CD4-positive, alpha-beta memory T cell (primary cell): Measurements from ENCODE around the gene OR2A7. TPM values are rescaled to one million over a fixed set of nuclear protein-coding genes. Genes with fewer than 3 reads are reported as not detected.
"Not testable (repeated sequence)": the region's sequence is repeated elsewhere in the genome, so short reads cannot be mapped to it uniquely, and the experiment has no call there.

Experiments
- CTCF ChIA-PET: fragments of 350-600 bp; sonication (Branson Sonifier 250); formaldehyde crosslinking; loops from one replicate; lab custom pipeline; 2021; ENCODE audit warnings: inconsistent platforms; ENCODE audit not compliant: partially characterized antibody; lab: Charles Lee
- POLR2A ChIA-PET: fragments of 350-600 bp; sonication (Branson Sonifier 250); formaldehyde crosslinking; loops from one replicate; lab custom pipeline; 2021; ENCODE audit not compliant: partially characterized antibody; lab: Charles Lee
- DNase-seq, 5 donors: peaks; one replicate each; pipeline versions ENCODE4 v3.0.0 to v3.0.0-alpha.2; 2020 to 2022; ENCODE audit warnings: mixed read lengths in 1 of 5
- H3K27ac ChIP-seq: one replicate; pipeline ENCODE4 v1.7.0; 2013; ENCODE audit warnings: low read depth, low read length
- H3K27me3 ChIP-seq: 2 replicates; pipeline ENCODE4 v1.7.0; 2013; ENCODE audit warnings: mild to moderate bottlenecking, low read length, moderate library complexity; ENCODE audit not compliant: insufficient read depth
- H3K36me3 ChIP-seq: 2 replicates; pipeline ENCODE4 v1.7.0; 2013; ENCODE audit warnings: mild to moderate bottlenecking, low read length, moderate library complexity; ENCODE audit not compliant: insufficient read depth
- H3K4me1 ChIP-seq: 2 replicates; pipeline ENCODE4 v1.7.0; 2013; ENCODE audit warnings: mild to moderate bottlenecking, low read length, moderate library complexity; ENCODE audit not compliant: insufficient read depth
- H3K4me3 ChIP-seq, 2 donors: one replicate each; pipeline ENCODE4 v1.7.0; 2013; ENCODE audit warnings: low read length in 2 of 2, mild to moderate bottlenecking in 1 of 2
- H3K9me3 ChIP-seq, 2 donors: one replicate each; pipeline ENCODE4 v1.7.0; 2013; ENCODE audit warnings: low read length in 2 of 2, control low read depth in 1 of 2; ENCODE audit not compliant: control insufficient read depth in 1 of 2
- H3K27ac Mint-ChIP-seq, 7 donors: one replicate each; pipeline ENCODE4 v1.8.0; 2020 to 2021; ENCODE audit warnings: mixed read lengths in 7 of 7, mild to moderate bottlenecking in 6 of 7, inconsistent platforms in 3 of 7, moderate library complexity in 3 of 7
- H3K27me3 Mint-ChIP-seq, 2 donors: one replicate each; pipeline ENCODE4 v1.8.0; 2020 to 2021; ENCODE audit warnings: mixed read lengths in 2 of 2
- H3K36me3 Mint-ChIP-seq, 2 donors: one replicate each; pipeline ENCODE4 v1.8.0; 2020 to 2021; ENCODE audit warnings: mixed read lengths in 2 of 2, inconsistent platforms in 1 of 2, mild to moderate bottlenecking in 1 of 2
- H3K4me1 Mint-ChIP-seq, 4 donors: one replicate each; pipeline ENCODE4 v1.8.0; 2020 to 2021; ENCODE audit warnings: mixed read lengths in 4 of 4, mild to moderate bottlenecking in 1 of 4
- H3K4me3 Mint-ChIP-seq, 8 donors: one replicate each; pipeline ENCODE4 v1.8.0; 2020 to 2021; ENCODE audit warnings: mixed read lengths in 8 of 8, mild to moderate bottlenecking in 7 of 8, moderate library complexity in 6 of 8, inconsistent platforms in 3 of 8
- H3K9me3 Mint-ChIP-seq, 8 donors: one replicate each; pipeline ENCODE4 v1.8.0; 2020 to 2021; ENCODE audit warnings: mixed read lengths in 8 of 8, mild to moderate bottlenecking in 5 of 8, inconsistent platforms in 3 of 8, moderate library complexity in 1 of 8
- intact Hi-C: fragments of 100-400 bp; cut with micrococcal nuclease; formaldehyde crosslinking; loops from one replicate; pipeline ENCODE4 v1.15.1; 2023
- polyA plus RNA-seq, 2 donors: library from polyadenylated mRNA; unstranded; fragments of 300-500 nt; fragmentation: Illumina TruSeq; gene quantifications; one replicate each; pipeline ENCODE4 v1.2.3, GENCODE V29; 2021
- total RNA-seq, 2 experiments: library from RNA; stranded (reverse); gene quantifications; one replicate each; pipeline ENCODE4 v1.2.3, GENCODE V29; 2021

Gene OR2A7
- total and polyA plus RNA-seq, 4 experiments from 2014 or later = 0.76 to 4.0 (median 3.9) TPM; not detected in 1

DNA sequence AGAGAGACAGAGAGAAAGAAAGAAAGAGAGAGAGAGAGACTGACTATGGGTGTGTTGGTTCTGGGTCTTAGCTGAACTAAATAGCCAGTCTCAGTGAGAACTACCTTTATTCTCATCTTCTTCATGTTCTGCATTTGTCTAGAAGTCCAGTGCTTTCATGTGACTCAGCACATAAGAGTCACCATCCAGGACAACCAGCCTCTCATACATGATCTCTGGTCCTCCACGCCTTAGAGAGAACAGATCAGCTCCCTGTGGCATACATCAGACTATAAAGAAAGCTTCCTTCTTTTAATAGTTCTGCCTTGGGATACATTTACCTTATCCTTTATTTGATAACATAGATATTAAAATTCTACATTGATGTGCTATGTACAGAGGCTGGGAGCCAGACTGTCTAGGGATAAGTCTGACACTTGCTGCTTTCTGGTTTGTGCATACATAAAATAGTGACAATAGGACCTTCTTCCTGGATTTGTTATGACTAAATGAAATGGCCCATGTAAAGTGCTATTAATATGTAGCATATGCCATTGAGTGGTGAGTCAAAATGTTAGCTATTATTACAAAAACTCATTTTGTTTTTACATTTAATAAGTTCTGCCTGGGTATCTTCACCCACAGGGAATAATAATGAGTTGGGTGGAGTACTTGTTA is 16.8 kb downstream of the OR2A7 start:
- H3K4me3 Mint-ChIP-seq, H3K9me3 ChIP-seq, DNase-seq, POLR2A ChIA-PET, H3K27ac ChIP-seq, intact Hi-C loops, H3K36me3 ChIP-seq, H3K27me3 Mint-ChIP-seq, H3K4me3 ChIP-seq, H3K4me1 ChIP-seq, H3K4me1 Mint-ChIP-seq, H3K36me3 Mint-ChIP-seq, H3K9me3 Mint-ChIP-seq, H3K27ac Mint-ChIP-seq, H3K27me3 ChIP-seq: not testable (repeated sequence)
- CTCF ChIA-PET = interaction anchor here (0.6 kb wide), 1 partner anchor 849 kb away, joined by 3 read pairs; no protein-coding TSS in a partner anchor

DNA sequence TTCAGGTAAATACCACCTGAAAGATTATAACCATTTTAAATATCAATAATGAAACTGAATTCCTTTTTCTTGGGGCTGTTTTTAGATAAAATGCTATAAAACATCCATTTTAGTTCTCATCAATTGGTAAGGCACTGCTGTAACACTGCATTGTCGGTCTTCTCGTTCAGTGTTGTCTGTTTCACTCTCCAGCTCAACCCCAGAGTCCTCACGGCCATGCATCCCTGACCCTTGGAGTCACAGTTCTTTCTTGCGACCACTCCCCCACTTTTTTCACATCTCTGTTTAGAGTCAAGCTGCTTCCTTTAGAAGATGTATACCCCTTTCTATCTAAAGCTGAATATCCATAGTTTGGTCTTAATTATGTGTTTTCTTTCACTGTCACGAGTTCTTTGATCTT is 17.6 kb downstream of the OR2A7 start:
- H3K4me1 ChIP-seq, H3K9me3 ChIP-seq, H3K4me3 Mint-ChIP-seq, H3K36me3 Mint-ChIP-seq, DNase-seq, intact Hi-C loops, H3K27me3 ChIP-seq, H3K4me1 Mint-ChIP-seq, H3K36me3 ChIP-seq, H3K27ac Mint-ChIP-seq, H3K27me3 Mint-ChIP-seq, H3K9me3 Mint-ChIP-seq, POLR2A ChIA-PET, H3K4me3 ChIP-seq, H3K27ac ChIP-seq: not testable (repeated sequence)
- CTCF ChIA-PET = interaction anchor here (0.6 kb wide), 1 partner anchor 849 kb away, joined by 3 read pairs; no protein-coding TSS in a partner anchor

DNA sequence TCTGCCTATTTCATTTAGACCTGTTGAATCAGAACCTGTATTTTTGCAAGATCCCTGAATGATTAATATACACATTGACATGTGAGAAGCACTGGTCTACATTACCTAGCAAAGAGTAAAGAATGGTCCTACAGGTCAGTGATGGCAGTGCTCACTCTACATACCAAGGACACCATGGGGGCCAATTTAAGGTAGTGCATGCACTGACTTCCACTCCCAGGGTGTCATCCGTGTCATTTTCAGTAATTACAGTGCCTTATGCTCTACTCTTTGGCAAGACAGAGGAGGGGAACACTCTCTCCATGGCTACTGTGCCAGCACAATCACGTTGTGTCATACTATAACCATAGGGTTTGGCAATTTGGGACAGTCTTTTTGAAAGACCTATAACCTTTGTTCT is 19.2 kb downstream of the OR2A7 start:
- H3K4me3 Mint-ChIP-seq, intact Hi-C loops, H3K36me3 Mint-ChIP-seq, H3K4me3 ChIP-seq, H3K4me1 Mint-ChIP-seq, H3K27me3 Mint-ChIP-seq, H3K4me1 ChIP-seq, POLR2A ChIA-PET, H3K27me3 ChIP-seq, CTCF ChIA-PET, H3K27ac ChIP-seq, H3K27ac Mint-ChIP-seq, DNase-seq, H3K9me3 ChIP-seq, H3K36me3 ChIP-seq, H3K9me3 Mint-ChIP-seq: not testable (repeated sequence)

DNA sequence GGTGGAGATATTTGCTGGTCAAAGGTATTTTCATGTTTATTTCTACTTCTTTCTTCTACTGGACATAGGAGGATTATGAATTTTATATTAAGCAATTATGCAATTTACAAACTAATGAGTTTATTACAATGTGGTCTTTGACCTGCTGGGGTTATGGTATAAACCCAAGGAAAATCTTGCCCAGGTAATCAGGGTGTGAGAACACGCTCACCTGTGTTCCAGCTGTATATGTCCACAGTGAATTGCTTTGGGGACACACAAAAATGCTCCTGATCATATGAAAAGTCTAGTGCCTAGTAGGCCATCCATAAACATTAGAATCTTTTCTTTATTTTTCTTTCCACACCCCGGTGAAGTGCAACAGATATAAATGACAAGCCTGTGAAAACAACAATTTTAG is 25.2 kb downstream of the OR2A7 start, which contains the start of gene OR2A42:
OR2A42 (minus strand) TSS at position 241 of the 400 bp plus-strand sequence. CDS start 6,762 bp downstream, outside the sequence.
- CTCF ChIA-PET, H3K27ac Mint-ChIP-seq, POLR2A ChIA-PET, H3K27ac ChIP-seq, H3K36me3 Mint-ChIP-seq, DNase-seq, H3K4me1 ChIP-seq, H3K9me3 Mint-ChIP-seq, intact Hi-C loops, H3K27me3 Mint-ChIP-seq, H3K4me3 ChIP-seq, H3K27me3 ChIP-seq, H3K36me3 ChIP-seq, H3K4me3 Mint-ChIP-seq, H3K4me1 Mint-ChIP-seq, H3K9me3 ChIP-seq: not testable (repeated sequence)

DNA sequence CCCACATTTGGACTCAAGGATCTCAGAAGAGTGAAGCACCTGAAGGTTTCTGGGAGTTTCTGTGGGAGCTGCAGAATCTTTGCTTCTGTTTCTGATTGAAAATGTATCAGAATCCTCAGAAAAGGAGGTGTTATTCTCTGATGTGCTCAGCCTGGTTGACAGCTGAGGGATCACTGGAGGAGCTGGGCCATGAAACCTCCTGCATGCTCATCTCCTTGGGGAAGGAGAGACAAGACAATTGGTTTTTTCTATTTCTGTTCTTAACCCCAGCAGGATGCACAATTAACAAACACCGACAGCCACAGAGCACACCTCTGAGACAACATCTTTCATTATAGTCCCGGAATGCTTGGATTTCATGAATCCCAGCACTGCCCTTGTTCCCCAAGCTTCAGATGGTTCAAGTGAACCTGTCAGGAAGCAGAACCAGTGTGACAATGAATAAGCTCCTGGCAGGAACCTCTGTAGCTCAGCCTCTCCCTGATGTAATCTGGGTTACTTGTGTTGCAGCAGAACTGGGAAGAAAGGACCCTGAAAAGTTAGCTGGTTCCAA is 26.0 kb downstream of the OR2A7 start:
- H3K4me1 Mint-ChIP-seq, H3K9me3 ChIP-seq, H3K27me3 Mint-ChIP-seq, POLR2A ChIA-PET, H3K36me3 ChIP-seq, H3K4me3 Mint-ChIP-seq, H3K36me3 Mint-ChIP-seq, H3K27ac Mint-ChIP-seq, H3K27me3 ChIP-seq, CTCF ChIA-PET, H3K27ac ChIP-seq, H3K4me1 ChIP-seq, H3K4me3 ChIP-seq, H3K9me3 Mint-ChIP-seq, intact Hi-C loops: not testable (repeated sequence)
- peak in 1 of 5 donors; percentile 4 for DNase-seq

DNA sequence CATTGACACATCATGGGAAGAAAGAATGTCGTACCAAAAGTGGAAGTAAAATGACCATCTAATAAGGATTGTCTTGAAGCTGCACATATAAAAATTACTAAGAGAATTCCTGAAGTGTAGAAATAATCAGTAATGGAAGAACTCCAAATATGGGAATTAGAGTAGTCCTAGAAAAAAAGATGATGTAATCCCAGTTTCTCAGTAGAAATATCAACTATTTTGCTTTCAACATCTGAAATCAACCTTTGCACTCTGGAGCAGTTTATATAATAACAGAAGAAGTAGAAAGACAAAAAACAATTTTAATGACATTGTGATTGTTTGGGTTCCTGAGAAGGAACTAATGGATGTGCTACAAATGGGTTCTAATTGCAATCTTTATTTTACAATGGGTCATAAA is 31.6 kb downstream of the OR2A7 start:
- H3K4me1 ChIP-seq, DNase-seq, H3K4me3 Mint-ChIP-seq, H3K4me1 Mint-ChIP-seq, intact Hi-C loops, H3K27ac Mint-ChIP-seq, H3K27me3 Mint-ChIP-seq, H3K4me3 ChIP-seq, POLR2A ChIA-PET, H3K36me3 ChIP-seq, H3K9me3 Mint-ChIP-seq, H3K36me3 Mint-ChIP-seq, H3K27me3 ChIP-seq, H3K27ac ChIP-seq, H3K9me3 ChIP-seq, CTCF ChIA-PET: not testable (repeated sequence)

DNA sequence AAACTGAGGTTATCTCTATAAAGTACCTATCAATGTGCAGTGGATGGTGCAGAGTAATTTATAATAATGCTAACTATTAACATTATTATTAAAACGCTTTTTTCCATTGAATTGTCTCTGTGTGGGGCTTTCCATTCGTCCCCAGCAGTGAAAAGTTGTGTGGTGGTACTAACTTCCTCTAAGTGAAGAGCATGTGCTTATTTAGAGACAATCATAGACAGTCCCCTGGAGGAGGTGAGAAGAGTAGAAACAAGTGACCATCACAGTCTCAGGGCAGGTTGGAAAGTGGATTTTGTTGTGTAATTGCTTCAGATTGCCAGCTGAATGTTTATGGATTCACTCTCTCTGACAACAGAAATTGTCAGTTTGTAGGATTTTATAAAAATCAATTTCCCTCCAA is 33.6 kb downstream of the OR2A7 start:
- H3K4me3 Mint-ChIP-seq, H3K36me3 Mint-ChIP-seq, H3K9me3 Mint-ChIP-seq, CTCF ChIA-PET, H3K27ac Mint-ChIP-seq, H3K27ac ChIP-seq, H3K4me1 ChIP-seq, H3K4me1 Mint-ChIP-seq, H3K9me3 ChIP-seq, H3K27me3 Mint-ChIP-seq, POLR2A ChIA-PET, intact Hi-C loops, H3K27me3 ChIP-seq, DNase-seq, H3K36me3 ChIP-seq, H3K4me3 ChIP-seq: not testable (repeated sequence)
